HUDEP-2 (cell line): ENCODE data around the gene ROPN1.
A peak's percentile ranks its signal among the peaks of the same experiment; 100 is the strongest.
"Not testable (repeated sequence)": the region's sequence is repeated elsewhere in the genome, so short reads cannot be mapped to it uniquely, and the experiment has no call there.

Experiments
- DNase-seq, 76 experiments: peaks; one replicate each; lab custom pipeline; 2025; ENCODE audit not compliant: unreplicated experiment in 76 of 76; lab: John Stamatoyannopoulos, UW

Gene ROPN1

DNA sequence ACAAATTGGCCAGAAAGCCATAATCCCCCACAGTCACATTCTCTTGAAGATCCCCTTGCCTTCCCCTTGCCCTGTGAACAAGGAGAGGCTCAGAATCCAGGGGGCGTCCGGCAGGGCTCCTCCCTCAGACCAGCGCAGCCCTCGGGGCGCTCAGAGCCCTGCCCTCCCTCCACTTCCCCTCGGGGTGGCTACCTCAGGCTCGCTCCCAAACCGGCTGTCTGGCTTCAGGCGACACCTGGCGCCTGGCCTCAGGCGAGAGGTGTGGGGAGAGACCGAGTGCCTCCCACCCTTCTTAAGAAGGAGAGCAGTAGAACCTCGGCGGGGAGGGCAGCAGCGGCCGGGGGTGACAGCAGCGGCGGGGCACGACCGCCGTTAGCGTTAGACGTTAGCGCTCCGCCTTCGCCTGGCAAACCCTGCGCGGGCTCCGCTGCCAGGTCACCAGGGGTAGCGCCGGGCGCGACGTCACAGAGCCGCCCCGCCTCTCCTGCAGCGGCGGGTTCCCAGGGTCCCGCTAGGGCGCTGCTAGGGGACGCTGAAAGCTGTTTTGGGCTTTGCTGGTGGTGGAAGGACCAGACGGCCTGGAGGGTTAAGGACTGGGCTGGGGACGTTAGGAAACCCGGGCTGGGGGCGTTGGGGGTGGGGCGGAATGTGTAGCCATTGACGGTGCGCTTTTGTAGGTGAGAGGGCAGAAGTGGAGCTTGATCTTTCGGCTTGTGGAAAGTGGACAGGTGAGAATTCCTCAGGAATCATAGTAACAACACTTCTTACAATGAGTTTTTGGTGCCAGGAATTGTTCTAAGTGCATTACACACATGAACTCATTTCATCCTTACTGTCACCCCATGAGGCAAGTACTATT lies at the start of gene ROPN1:
Gene ROPN1 (minus strand): TSS at position 395 of the 859 bp plus-strand sequence. CDS start 11,643 bp downstream, outside the sequence.
- not testable (repeated sequence) for DNase-seq

DNA sequence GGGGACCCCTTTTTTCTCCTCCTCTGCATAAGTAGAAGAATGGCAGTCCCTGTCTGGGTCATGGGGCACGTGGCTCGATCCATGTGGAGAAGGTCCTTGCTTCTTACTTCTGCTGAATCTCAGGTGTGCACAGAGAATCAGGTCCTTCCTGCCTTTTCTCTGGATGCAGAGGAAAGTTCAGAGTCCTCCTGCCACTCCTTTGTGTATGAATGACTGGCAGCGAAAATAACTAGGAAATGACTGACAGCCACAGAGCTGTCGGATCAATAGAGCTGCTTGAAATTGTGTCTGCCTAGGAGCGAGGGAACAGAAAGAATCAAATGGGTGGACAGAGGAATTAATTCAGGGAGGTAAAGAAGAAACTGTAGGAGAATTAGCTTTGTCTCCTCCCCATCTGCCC lies 49.6 kb upstream of the ROPN1 start:
- no peak for DNase-seq

DNA sequence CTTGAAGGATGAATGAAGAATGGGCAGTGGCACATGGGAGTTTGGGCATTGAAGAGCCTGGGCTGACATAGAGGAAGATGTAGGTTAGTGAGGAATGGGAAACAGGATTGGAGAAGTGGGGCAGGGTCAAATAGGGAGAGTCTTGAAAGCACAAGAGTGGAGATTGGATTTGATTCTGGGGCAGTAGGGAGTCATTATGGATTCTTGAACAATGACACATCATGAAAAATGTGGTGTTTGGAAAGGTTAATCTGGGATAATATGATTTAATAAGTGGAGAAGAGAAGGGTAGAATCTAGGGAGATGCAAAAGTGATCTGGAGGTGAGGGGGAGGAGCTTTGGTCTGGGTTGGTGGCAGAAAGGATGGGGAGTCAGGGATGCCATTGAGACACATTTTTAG lies 45.4 kb upstream of the ROPN1 start:
- no peak for DNase-seq

DNA sequence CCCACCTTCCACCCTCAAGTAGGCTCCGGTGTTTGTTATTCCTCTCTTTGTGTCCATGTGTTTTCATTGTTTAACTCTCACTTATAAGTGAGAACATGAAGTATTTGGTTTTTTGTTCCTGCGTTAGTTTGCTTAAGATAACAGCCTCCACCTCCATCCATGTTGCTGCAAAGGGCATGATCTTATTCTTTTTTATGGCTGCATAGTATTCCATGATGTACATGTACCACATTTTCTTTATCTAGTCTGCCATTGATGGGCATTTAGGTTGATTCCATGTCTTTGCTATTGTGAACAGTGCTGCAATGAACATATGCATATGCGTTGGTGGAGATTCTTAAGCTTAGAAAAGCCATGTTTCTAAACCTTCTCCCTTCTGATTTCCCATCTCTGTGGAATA lies 44.3 kb upstream of the ROPN1 start:
- not testable (repeated sequence) for DNase-seq

DNA sequence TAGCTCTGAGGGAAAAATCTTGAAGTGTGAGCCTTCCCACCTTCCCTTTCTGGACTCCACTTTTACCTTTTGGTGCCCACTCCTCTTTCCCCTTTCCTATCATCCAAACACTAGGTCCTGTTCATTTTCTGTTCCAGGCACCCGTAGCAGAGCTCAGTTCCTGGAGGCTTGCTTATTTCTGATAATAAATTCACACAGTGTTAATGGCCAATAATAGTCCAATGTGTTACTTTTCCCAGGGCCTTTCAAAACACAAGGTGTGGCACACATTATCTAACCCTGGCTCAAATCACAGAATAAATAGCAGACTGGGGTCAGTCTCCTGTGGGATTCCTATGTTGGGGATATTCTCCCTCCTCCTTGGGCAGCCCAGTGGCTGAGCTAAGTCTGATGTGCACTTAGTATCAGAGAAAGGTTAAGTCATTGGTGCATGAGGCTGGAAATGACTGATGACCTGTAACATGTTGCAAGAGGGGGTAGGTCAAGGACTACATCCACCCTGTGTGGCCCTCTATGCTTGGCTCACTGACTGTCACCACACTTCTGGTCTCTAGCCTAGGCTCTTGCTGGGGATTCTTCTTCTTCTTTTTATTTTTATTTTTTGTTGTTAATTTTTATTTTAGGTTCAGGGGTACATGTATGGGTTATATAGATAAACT lies 43.7 kb upstream of the ROPN1 start:
- no peak for DNase-seq

DNA sequence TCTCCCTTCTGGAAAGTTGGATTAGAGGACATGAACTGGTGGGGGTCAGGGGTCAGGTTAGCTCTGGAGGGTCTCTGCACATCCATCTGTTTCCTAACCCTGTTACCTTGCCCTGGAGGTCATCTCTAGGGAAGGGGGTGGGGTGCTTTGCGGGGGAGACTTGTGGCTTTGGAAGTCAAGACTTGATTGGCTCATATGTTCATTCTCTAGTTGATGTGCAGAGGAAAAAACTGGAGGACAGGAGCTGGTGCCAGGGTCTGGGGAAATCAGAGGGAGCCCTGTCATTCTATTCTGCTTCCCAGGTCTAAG lies 42.9 kb upstream of the ROPN1 start:
- DNase-seq = no peak

DNA sequence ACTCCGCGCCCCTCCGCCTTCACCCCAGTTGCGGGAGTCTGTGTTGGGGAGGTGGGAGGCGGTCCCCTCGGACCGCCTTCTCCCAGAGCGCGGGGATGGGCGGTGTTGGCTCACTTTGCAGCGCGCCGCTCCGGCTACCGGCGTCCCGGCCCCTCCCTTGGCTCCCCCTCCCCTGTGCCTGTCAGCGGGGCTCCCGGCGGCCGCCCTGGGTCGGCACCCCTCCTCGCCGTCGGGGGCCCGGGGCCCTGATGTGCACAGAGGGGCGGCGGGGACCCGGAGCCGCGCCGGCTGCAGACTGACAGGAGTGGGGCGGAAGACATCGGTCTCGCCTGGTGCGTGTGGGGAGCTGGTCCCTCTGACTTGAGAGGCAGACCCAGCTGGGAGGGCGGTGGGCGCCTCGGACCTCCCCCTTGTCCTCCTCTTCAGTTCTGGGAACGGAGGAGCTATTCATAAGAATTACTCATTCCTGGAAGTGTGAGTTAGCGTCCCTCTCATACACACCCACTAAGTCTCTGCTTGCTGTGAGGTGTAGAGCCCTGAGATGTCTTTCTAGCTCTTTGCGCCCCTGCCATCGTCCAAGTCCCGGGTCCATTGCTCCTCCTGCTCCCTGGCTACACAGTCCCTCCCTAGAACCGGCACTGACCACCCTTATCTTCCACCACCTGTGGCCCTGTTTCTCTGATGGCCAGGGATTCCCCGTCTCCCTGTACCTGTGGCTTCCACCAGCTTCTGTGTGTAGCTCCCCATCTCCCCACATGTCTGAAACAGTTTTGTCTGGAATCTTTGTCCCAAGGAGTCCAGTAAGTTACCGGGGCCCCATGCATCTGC lies 42.3 kb upstream of the ROPN1 start:
- DNase-seq = no peak

DNA sequence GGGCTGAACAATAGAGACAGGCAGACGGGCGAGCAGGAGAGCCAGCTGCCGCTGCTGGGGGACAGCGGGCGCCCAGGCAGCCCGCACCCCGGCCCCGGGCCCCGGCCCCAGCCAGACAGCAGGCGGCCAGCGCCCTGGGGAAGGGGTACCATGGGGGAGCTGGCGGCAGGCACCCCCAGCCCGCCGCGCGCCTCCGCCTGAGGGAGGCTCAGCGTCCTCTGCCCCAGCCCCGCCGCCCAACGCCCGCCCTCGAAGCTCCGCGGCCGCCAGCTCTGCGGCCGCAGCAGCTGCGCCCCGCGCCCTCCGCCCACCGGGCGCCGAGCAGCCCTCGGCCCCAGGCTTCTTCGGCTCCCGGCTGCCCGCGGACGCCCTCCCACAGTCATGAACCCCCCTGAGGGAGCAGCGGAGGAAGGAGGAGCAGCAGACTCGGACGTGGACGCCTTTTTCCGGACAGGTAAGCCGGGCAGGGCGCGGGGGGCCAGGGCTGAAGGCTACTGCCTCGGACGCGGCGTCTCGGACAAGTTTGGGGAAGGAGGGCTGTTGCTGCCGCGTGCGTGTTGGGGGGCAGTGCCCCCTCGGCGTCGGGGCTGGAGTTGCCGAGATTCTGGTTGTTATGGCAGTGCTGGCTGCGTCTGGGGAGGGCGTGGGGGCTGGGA lies 41.6 kb upstream of the ROPN1 start, which contains the start of gene KALRN:
Gene KALRN (plus strand): TSS at position 10 of the 656 bp plus-strand sequence.
- DNase-seq = no peak

- peak in 61 of 76 experiments; percentile 1 to 70 (median 42) for DNase-seq
Observed at GRCh38 chr3:124032881-124033359, 41.0 kb upstream of the ROPN1 start.

DNA sequence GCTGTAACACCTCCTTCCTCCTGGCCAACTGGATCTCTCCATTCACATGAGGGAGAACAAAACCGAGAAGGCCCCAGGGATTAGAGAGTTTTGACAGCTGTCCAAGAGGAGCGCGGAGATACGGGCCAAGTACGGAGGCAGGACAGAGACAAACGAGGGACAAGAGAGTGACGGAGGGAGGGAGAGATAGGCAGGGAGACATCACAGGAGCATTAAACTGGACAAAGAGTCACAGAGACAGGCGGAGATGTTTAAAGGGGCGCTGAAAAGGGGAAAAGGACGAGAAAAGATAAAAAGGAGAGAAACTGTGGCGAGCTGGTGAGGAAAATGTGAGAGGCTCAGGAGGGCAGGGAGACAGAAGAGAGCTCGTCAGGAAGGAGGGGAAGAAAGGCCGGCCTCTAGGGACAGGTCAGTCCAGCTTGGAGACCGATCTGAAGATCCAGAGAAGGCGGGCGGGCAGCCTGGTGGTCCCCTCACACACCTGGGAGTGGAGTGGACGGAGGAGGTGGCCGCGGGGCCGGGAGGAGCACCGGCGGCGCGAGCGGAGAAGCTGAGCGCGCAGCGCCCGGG lies 40.5 kb upstream of the ROPN1 start:
- DNase-seq = no peak

- DNase-seq = no peak
Observed at GRCh38 chr3:124026516-124026915, 34.6 kb upstream of the ROPN1 start.

DNA sequence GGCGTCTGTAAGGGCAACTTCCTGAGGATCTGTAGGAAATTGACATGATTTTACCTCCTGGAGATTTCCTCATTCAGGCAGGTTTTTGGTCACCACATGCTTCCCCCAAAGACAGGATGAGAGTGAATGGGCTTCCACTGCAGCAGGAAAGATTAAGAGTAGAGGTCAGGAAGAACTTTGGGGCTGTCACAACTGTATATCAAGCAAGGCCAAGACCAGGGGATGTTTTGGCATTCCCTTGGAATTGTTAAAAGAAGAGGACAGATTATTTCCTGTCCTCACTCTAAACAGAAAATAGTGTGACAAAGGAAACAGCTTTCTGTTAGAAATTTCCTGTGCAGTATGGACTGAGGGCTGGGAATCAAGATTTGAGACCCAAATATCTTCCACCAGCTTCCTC lies 31.6 kb upstream of the ROPN1 start:
- DNase-seq = not testable (repeated sequence)

- no peak for DNase-seq
Observed at GRCh38 chr3:124019291-124019690, 27.4 kb upstream of the ROPN1 start.

DNA sequence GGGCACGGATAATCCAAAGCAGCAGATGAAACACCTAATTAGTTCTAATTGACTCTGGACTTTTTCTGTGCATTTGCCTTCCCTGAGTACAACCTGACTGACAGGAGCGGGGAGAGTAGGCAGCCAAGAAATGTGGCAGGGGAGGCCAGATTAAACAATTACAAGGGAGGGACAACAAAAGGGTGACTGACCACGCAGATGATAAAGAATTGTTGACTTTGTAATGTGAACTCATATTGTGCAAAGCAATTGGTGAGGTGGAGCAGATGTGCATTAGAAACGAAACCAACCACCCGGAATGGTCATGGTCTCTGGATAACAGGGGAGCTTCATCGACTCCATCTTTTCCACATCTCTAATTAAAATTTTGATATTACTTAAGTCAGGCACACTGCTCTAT lies 25.6 kb upstream of the ROPN1 start:
- not testable (repeated sequence) for DNase-seq

GRCh38 chr3:124016483-124016882 lies 24.6 kb upstream of the ROPN1 start:
- peak in 3 of 76 experiments; percentile 4 to 11 (median 5) for DNase-seq

GRCh38 chr3:124014366-124014942 lies 22.5 kb upstream of the ROPN1 start:
- DNase-seq = no peak

DNA sequence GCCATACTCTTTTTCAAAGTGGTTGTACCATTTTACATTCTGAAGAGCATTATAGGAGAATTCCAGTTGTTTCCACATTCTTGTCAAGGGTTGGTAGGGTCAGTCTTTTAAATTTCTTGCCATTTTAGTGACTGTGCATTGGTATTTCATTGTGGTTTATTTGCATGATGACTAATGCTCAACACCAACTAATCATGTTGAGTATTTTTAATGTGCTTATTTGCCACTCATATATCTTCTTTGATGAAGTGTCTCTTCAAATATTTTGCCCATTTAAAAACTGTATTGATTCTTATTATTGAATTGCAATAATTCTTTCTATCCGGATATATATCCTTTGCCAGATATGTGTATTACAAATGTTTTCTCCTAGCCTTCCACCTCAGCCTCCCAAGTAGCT lies 16.4 kb upstream of the ROPN1 start:
- not testable (repeated sequence) for DNase-seq

GRCh38 chr3:124007186-124007585 lies 15.3 kb upstream of the ROPN1 start:
- no peak for DNase-seq

- not testable (repeated sequence) for DNase-seq
Observed at GRCh38 chr3:124002405-124003079, 10.6 kb upstream of the ROPN1 start.
